Measurements from ENCODE around the gene CYP4F12. TPM values are rescaled to one million over a fixed set of nuclear protein-coding genes. Genes with fewer than 3 reads are reported as not detected.

The CYP4F12 gene
- total and polyA plus RNA-seq, 2 experiments from 2014 or later: not detected

- no peaks in the 10 kb centered on the region; the same call in 1 of the 2 replicates for H3K36me3 ChIP-seq (ENCODE audit: insufficient read depth)
- Mint-ChIP-seq H3K9me3 (peaks cover 91% of the 10 kb centered on the region), H3K27me3 (ENCODE audit: insufficient read depth, low read depth, poor library complexity) (peaks cover 7% of the 10 kb centered on the region), H3K27ac (no peak overlapping the region), H3K4me3 (no peak overlapping the region), H3K4me1 (no peaks in the 10 kb centered on the region), H3K36me3 (ENCODE audit: low read depth) (peaks cover 22% of the 10 kb centered on the region)
- no peak overlapping the region for H3K27ac ChIP-seq (ENCODE audit: low read depth)
- no peak overlapping the region for H3K4me2 ChIP-seq
- H3F3A ChIP-seq (replicated peaks; ENCODE audit: low read depth): no peaks in the 10 kb centered on the region
- no peaks in the 10 kb centered on the region for H3K79me2 ChIP-seq (replicated peaks; ENCODE audit: insufficient read depth)
- no peak overlapping the region for H3K4me3 ChIP-seq
- H3K4me1 ChIP-seq (ENCODE audit: insufficient read depth): no peaks in the 10 kb centered on the region
- H3K9me2 ChIP-seq (ENCODE audit: insufficient read depth): no peaks in the 10 kb centered on the region
- H4K20me1 ChIP-seq (replicated peaks; ENCODE audit: insufficient read depth): no peaks in the 10 kb centered on the region
- DNase-seq (ENCODE audit: low spot score) (no peak), ATAC-seq (no peak)
- no peak overlapping the region for H2AFZ ChIP-seq
- no peaks in the 10 kb centered on the region for H3K27me3 ChIP-seq (ENCODE audit: insufficient read depth)
- TF ChIP-seq EZH2 (IDR thresholded peaks at IDR 0.05; ENCODE audit: low read depth, unreplicated experiment): no peak
- no peak for TF ChIP-seq ZNF331 (CRISPR knock-in tag; IDR thresholded peaks at IDR 0.05; ENCODE audit: low read depth)
Measured at GRCh38 chr19:15714638-15715037, 41.8 kb downstream of the CYP4F12 start.

- Mint-ChIP-seq H3K27ac (no peak overlapping the region), H3K4me1 (no peaks in the 10 kb centered on the region), H3K36me3 (ENCODE audit: low read depth) (peaks cover 30% of the 10 kb centered on the region), H3K4me3 (no peak overlapping the region), H3K9me3 (peaks cover 91% of the 10 kb centered on the region), H3K27me3 (ENCODE audit: insufficient read depth, low read depth, poor library complexity) (peaks cover 7% of the 10 kb centered on the region)
- Histone ChIP-seq H3K79me2 (replicated peaks; ENCODE audit: insufficient read depth) (no peaks in the 10 kb centered on the region), H4K20me1 (replicated peaks; ENCODE audit: insufficient read depth) (no peaks in the 10 kb centered on the region), H2AFZ (no peak overlapping the region), H3K9me2 (ENCODE audit: insufficient read depth) (no peaks in the 10 kb centered on the region), H3F3A (replicated peaks; ENCODE audit: low read depth) (no peaks in the 10 kb centered on the region), H3K36me3 (ENCODE audit: insufficient read depth) (no peaks in the 10 kb centered on the region; the same call in 1 of the 2 replicates), H3K4me3 (no peak overlapping the region), H3K27me3 (ENCODE audit: insufficient read depth) (no peaks in the 10 kb centered on the region), H3K27ac (ENCODE audit: low read depth) (no peak overlapping the region), H3K4me1 (ENCODE audit: insufficient read depth) (no peaks in the 10 kb centered on the region), H3K4me2 (no peak overlapping the region)
- TF ChIP-seq, protein P1, sequence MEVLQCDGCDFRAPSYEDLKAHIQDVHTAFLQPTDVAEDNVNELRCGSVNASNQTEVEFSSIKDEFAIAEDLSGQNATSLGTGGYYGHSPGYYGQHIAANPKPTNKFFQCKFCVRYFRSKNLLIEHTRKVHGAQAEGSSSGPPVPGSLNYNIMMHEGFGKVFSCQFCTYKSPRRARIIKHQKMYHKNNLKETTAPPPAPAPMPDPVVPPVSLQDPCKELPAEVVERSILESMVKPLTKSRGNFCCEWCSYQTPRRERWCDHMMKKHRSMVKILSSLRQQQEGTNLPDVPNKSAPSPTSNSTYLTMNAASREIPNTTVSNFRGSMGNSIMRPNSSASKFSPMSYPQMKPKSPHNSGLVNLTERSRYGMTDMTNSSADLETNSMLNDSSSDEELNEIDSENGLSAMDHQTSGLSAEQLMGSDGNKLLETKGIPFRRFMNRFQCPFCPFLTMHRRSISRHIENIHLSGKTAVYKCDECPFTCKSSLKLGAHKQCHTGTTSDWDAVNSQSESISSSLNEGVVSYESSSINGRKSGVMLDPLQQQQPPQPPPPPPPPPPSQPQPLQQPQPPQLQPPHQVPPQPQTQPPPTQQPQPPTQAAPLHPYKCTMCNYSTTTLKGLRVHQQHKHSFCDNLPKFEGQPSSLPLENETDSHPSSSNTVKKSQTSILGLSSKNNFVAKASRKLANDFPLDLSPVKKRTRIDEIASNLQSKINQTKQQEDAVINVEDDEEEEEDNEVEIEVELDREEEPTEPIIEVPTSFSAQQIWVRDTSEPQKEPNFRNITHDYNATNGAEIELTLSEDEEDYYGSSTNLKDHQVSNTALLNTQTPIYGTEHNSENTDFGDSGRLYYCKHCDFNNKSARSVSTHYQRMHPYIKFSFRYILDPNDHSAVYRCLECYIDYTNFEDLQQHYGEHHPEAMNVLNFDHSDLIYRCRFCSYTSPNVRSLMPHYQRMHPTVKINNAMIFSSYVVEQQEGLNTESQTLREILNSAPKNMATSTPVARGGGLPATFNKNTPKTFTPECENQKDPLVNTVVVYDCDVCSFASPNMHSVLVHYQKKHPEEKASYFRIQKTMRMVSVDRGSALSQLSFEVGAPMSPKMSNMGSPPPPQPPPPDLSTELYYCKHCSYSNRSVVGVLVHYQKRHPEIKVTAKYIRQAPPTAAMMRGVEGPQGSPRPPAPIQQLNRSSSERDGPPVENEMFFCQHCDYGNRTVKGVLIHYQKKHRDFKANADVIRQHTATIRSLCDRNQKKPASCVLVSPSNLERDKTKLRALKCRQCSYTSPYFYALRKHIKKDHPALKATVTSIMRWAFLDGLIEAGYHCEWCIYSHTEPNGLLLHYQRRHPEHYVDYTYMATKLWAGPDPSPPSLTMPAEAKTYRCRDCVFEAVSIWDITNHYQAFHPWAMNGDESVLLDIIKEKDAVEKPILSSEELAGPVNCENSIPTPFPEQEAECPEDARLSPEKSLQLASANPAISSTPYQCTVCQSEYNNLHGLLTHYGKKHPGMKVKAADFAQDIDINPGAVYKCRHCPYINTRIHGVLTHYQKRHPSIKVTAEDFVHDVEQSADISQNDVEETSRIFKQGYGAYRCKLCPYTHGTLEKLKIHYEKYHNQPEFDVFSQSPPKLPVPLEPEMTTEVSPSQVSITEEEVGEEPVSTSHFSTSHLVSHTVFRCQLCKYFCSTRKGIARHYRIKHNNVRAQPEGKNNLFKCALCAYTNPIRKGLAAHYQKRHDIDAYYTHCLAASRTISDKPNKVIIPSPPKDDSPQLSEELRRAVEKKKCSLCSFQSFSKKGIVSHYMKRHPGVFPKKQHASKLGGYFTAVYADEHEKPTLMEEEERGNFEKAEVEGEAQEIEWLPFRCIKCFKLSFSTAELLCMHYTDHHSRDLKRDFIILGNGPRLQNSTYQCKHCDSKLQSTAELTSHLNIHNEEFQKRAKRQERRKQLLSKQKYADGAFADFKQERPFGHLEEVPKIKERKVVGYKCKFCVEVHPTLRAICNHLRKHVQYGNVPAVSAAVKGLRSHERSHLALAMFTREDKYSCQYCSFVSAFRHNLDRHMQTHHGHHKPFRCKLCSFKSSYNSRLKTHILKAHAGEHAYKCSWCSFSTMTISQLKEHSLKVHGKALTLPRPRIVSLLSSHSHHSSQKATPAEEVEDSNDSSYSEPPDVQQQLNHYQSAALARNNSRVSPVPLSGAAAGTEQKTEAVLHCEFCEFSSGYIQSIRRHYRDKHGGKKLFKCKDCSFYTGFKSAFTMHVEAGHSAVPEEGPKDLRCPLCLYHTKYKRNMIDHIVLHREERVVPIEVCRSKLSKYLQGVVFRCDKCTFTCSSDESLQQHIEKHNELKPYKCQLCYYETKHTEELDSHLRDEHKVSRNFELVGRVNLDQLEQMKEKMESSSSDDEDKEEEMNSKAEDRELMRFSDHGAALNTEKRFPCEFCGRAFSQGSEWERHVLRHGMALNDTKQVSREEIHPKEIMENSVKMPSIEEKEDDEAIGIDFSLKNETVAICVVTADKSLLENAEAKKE (CRISPR knock-in tag; IDR thresholded peaks at IDR 0.05): no peak
- ATAC-seq: no peak
- DNase-seq (ENCODE audit: low spot score): no peak
Measured at GRCh38 chr19:15715642-15716041, 42.8 kb downstream of the CYP4F12 start.
